CD4-positive, alpha-beta T cell (primary cell): ENCODE data around the gene DUS1L. TPM values are rescaled to one million over a fixed set of nuclear protein-coding genes. Genes with fewer than 3 reads are reported as not detected.
A peak's percentile ranks its signal among the peaks of the same experiment; 100 is the strongest.

Experiments used
- ATAC-seq: fragments of 200-7000 bp; cut with Tn5 transposase; one replicate; pipeline ENCODE4 v1.10.0; 2022; ENCODE audit warnings: mild to moderate bottlenecking; ENCODE audit not compliant: poor library complexity
- CTCF ChIA-PET: fragments of 350-600 bp; sonication (Branson Sonifier 250); formaldehyde crosslinking; loops from one replicate; lab custom pipeline; 2021; ENCODE audit warnings: antibody characterized with exemption, inconsistent platforms; lab: Charles Lee
- POLR2A ChIA-PET: fragments of 350-600 bp; sonication (Branson Sonifier 250); formaldehyde crosslinking; loops from one replicate; lab custom pipeline; 2021; ENCODE audit warnings: antibody characterized with exemption, inconsistent platforms; lab: Charles Lee
- DNase-seq, 14 experiments: peaks; one replicate each; pipeline ENCODE4 v3.0.0-alpha.2; 2013 to 2020; ENCODE audit warnings: mixed read lengths in 2 of 14
- H3K27ac ChIP-seq, 2 donors: one replicate each; pipeline versions ENCODE4 v1.5.1 to v1.7.0; 2013; ENCODE audit warnings: low read length in 2 of 2, low read depth in 1 of 2, mild to moderate bottlenecking in 1 of 2
- H3K27me3 ChIP-seq, 2 experiments: 1 replicate in 1 of 2; 2 replicates in 1 of 2; pipeline versions ENCODE4 v1.6.1 to v1.7.0; 2013; ENCODE audit warnings: low read length in 2 of 2, control low read depth in 1 of 2, mild to moderate bottlenecking in 1 of 2, moderate library complexity in 1 of 2; ENCODE audit not compliant: insufficient read depth in 2 of 2, control insufficient read depth in 1 of 2
- H3K36me3 ChIP-seq: one replicate; pipeline ENCODE4 v1.6.1; 2013; ENCODE audit warnings: low read length, control low read depth; ENCODE audit not compliant: insufficient read depth
- H3K4me1 ChIP-seq: one replicate; pipeline ENCODE4 v1.6.1; 2013; ENCODE audit warnings: low read length, control low read depth; ENCODE audit not compliant: insufficient read depth
- H3K4me3 ChIP-seq: one replicate; pipeline ENCODE4 v1.5.1; 2013; ENCODE audit warnings: mild to moderate bottlenecking, low read length, moderate library complexity
- H3K9me3 ChIP-seq, 2 experiments: 1 replicate in 1 of 2; 2 replicates in 1 of 2; pipeline versions ENCODE4 v1.6.1 to v1.7.0; 2013; ENCODE audit warnings: low read length in 2 of 2, mild to moderate bottlenecking in 2 of 2, control low read depth in 1 of 2, moderate library complexity in 1 of 2; ENCODE audit not compliant: control insufficient read depth in 1 of 2, insufficient read depth in 1 of 2
- H3K27ac Mint-ChIP-seq: one replicate; pipeline ENCODE4 v1.8.0; 2020; ENCODE audit warnings: mixed read lengths
- H3K27me3 Mint-ChIP-seq: one replicate; pipeline ENCODE4 v1.8.0; 2021; ENCODE audit warnings: mixed read lengths
- H3K36me3 Mint-ChIP-seq: one replicate; pipeline ENCODE4 v1.8.0; 2021; ENCODE audit warnings: low read depth, mixed read lengths
- H3K4me1 Mint-ChIP-seq: one replicate; pipeline ENCODE4 v1.8.0; 2021; ENCODE audit warnings: low read depth, mixed read lengths
- H3K4me3 Mint-ChIP-seq: one replicate; pipeline ENCODE4 v1.8.0; 2020; ENCODE audit warnings: mild to moderate bottlenecking, mixed read lengths
- H3K9me3 Mint-ChIP-seq: one replicate; pipeline ENCODE4 v1.8.0; 2020; ENCODE audit warnings: mixed read lengths
- CTCF ChIP-seq: fragments of 200-600 bp; IDR thresholded peaks from one replicate; pipeline ENCODE4 v1.8.0; 2022; ENCODE audit warnings: antibody characterized with exemption, mild to moderate bottlenecking
- intact Hi-C, 2 experiments: fragments of 100-400 bp; cut with DNase I in 1 of 2; cut with micrococcal nuclease in 1 of 2; formaldehyde crosslinking; loops; one replicate each; pipeline versions ENCODE4 v1.15.1 to v1.9.0; 2023 to 2025; cut with DNase I, micrococcal nuclease
- total RNA-seq, 174 experiments: library from RNA in 2 of 174; stranded (reverse) in 2 of 174; gene quantifications; one replicate each; pipeline ENCODE4 v1.2.3 and lab custom pipeline; 2021 to 2026

DUS1L gene
- total RNA-seq, 2 experiments from 2014 or later = 160 to 163 TPM

GRCh38 chr17:82020572-82021106 lies 45.0 kb downstream of the DUS1L start:
- Histone ChIP-seq H3K4me3 (no peak overlapping the region), H3K36me3 (peaks cover 11% of the 10 kb centered on the region), H3K27me3 (no peaks in the 10 kb centered on the region), H3K9me3 (no peaks in the 10 kb centered on the region), H3K27ac (no peak overlapping the region), H3K4me1 (peaks cover 47% of the 10 kb centered on the region)
- DNase-seq (peak in 1 of 14 experiments; percentile 50), ATAC-seq (no peak)
- no peak overlapping the region for H3K4me3 Mint-ChIP-seq
- POLR2A ChIA-PET = interaction anchor here (1.1 to 5.0 kb wide), 4 partner anchors 10 to 78 kb away, joined by 3 to 51 read pairs (median 6); partner anchors contain the start of genes ASPSCR1 and NOTUM
- TF ChIP-seq CTCF = no peak
- H3K27ac Mint-ChIP-seq = no peak overlapping the region
- no peaks in the 10 kb centered on the region for H3K27me3 Mint-ChIP-seq
- H3K9me3 Mint-ChIP-seq = no peaks in the 10 kb centered on the region
- intact Hi-C loops = loop anchor here (1.0 to 5.0 kb wide), 2 partner anchors 61 to 148 kb away; partner anchors contain the start of gene ARHGDIA (in 2 of the 2)
- CTCF ChIA-PET = interaction anchor here (1.0 to 6.2 kb wide), 6 partner anchors 10 to 93 kb away, joined by 3 to 174 read pairs (median 7); partner anchors contain the start of genes MAFG, NOTUM and RAC3
- peaks cover 5% of the 10 kb centered on the region for H3K36me3 Mint-ChIP-seq
- peaks cover 21% of the 10 kb centered on the region for H3K4me1 Mint-ChIP-seq

GRCh38 chr17:82019690-82020571 lies 45.7 kb downstream of the DUS1L start:
- DNase-seq (peak; percentile 41 to 79 (median 52)), ATAC-seq (no peak)
- ChIA-PET CTCF (interaction anchor here (0.6 to 6.2 kb wide), 8 partner anchors 10 to 65 kb away, joined by 3 to 174 read pairs (median 3); partner anchors contain the start of genes NOTUM and RAC3), POLR2A (interaction anchor here (1.2 to 5.0 kb wide), 2 partner anchors 60 to 79 kb away, joined by 3 to 51 read pairs; partner anchors contain the start of gene NOTUM)
- H3K27me3 ChIP-seq = no peaks in the 10 kb centered on the region
- Mint-ChIP-seq H3K4me1 (peaks cover 21% of the 10 kb centered on the region), H3K36me3 (peaks cover 5% of the 10 kb centered on the region), H3K27me3 (no peaks in the 10 kb centered on the region), H3K9me3 (no peaks in the 10 kb centered on the region), H3K4me3 (peak overlapping the region; percentile 58), H3K27ac (no peak overlapping the region)
- H3K36me3 ChIP-seq = peaks cover 11% of the 10 kb centered on the region
- H3K4me3 ChIP-seq = no peak overlapping the region
- H3K9me3 ChIP-seq = no peaks in the 10 kb centered on the region
- peak; percentile 66 for TF ChIP-seq CTCF
- H3K4me1 ChIP-seq = peaks cover 44% of the 10 kb centered on the region
- H3K27ac ChIP-seq = no peak overlapping the region
- intact Hi-C loops = loop anchor here (5.0 kb wide), 1 partner anchor 148 kb away; the partner anchor contains the start of gene ARHGDIA (in 2 of the 2)

GRCh38 chr17:82018989-82019689 lies 46.5 kb downstream of the DUS1L start:
- Histone ChIP-seq H3K4me1 (peaks cover 36% of the 10 kb centered on the region), H3K27me3 (no peaks in the 10 kb centered on the region), H3K27ac (no peak overlapping the region), H3K4me3 (no peak overlapping the region), H3K9me3 (no peaks in the 10 kb centered on the region), H3K36me3 (peaks cover 11% of the 10 kb centered on the region)
- ChIA-PET POLR2A (interaction anchor here (0.7 to 5.0 kb wide), 2 partner anchors 52 to 59 kb away, joined by 3 to 51 read pairs; partner anchors contain the start of gene NOTUM), CTCF (interaction anchor here (0.6 to 6.2 kb wide), 7 partner anchors 9 to 64 kb away, joined by 3 to 174 read pairs (median 3); partner anchors contain the start of gene NOTUM)
- H3K27ac Mint-ChIP-seq = no peak overlapping the region
- intact Hi-C loops = no loop called here
- H3K9me3 Mint-ChIP-seq = no peaks in the 10 kb centered on the region
- peaks cover 20% of the 10 kb centered on the region for H3K4me1 Mint-ChIP-seq
- peaks cover 5% of the 10 kb centered on the region for H3K36me3 Mint-ChIP-seq
- no peak for TF ChIP-seq CTCF
- peak overlapping the region; percentile 25 for H3K4me3 Mint-ChIP-seq
- H3K27me3 Mint-ChIP-seq = no peaks in the 10 kb centered on the region
- ATAC-seq (no peak), DNase-seq (no peak)
